Stromal cell of bone marrow (primary cell): Measurements from ENCODE around the gene SH2D2A.

Source experiments
- DNase-seq: peaks from one replicate; pipeline ENCODE4 v3.0.0-alpha.2; 2012; ENCODE audit warnings: low read depth

The SH2D2A gene

DNA sequence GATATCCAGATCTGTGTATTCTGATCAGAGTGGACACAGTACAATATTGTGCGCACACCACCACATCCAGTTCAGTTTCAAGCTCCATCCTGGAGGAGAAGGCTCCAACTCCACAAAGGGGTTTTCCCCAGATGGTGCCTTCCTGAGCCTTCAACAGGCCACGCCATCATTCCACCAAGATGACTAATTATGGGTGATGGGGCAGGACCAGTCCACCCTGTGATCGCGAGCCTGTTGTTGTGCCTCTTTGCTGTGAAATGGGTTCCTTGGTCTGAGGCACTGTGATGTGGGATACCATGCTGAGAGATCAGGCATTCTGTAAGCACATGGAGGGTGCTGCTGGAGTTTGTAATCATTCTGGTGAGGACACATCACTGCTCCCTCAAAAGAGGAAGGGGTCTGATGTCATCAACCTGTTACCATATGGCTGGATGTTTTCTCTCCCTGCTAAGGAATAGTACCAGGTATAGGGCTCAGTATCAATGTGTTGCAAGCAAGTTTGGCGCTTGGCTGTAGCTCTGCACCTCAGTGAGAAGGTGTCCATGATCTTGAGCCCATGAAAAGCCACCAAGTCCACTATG lies 6.7 kb upstream of the SH2D2A start:
- DNase-seq = no peak

DNA sequence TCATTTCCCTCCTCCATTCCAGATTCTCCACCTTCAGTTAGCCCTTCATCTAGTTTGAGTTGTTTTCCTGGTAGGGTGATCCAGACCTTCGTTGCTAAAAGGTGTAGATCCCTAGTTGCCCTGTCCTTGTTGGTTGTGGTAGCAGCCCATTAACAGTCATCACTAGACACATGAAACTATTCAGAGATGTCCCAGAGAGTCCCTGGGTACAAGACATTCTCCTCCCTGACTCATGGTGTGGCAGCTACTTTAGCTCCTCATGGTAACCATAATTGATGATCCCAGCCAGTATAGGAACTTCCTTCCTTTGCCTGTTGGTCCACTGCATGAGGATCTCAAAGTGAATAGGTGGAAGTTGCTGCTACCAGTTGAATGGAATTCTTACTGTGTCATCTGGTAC lies 6.0 kb upstream of the SH2D2A start:
- DNase-seq = no peak

DNA sequence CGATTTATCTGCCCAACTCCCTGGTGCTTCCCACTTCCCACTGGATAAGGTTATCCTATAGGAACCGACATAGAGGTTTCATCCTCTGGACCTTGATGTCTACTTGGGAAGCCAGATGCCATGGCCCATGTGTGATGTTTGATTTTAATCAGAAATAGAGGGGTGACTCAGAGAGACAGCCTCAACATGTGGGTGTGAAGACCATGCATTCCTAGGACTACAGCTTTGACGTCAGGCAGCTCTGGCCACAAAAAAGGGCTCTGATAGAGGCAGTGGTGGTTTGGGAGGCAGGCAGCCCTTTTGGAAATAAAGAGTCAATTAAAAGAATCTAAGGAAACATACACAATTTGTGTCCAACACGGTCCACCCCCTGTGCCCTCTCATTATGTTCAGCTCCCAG lies 5.2 kb upstream of the SH2D2A start:
- peak; percentile 36 for DNase-seq

DNA sequence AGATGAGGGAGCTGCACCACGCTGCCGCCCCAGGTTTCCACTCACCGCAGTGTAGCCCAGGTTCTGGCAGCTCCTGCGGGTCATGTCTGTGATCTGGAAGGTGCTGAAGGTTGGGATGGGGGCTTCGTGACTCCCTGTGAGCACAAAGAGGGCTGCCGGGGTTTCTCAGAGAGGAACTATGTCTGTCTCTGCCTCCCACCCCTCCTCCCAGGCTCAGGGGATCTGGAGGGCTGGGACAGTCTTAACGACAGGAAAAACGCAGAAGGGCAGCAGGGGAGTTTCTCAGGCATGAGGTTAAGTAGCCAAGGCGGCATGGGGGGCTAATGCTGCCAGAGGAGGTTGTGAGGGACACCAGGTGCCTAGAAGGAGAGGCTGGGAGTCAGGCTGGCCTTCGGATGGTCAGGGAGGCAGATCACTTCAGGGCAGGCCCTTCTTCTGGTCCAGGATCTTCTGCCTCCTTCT lies 656 bp downstream of the SH2D2A start:
- no peak for DNase-seq

DNA sequence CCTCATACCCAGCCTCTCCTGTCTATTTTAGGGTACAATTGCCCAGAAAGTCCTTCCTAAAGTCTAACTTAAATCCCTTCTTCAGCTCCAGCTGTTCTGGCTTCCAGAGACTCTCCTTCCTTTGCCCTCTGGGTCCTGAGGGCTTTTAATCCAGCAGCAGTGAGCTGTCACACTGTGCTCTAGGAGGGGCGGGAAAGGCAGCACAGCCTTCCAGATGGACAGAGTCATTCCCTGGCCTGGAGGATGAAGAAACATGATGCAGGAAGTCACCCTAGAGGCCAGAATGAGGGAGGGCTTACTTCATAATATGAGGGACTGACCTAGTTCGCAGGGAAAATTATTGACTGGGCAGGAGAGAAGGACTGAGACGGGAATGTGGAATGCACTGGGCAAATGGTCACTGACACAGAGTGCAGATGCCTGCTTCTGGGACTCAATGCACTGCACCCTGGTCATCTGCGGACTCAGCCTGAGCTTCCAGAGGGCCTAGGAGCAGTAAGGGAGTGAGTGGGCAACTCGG lies 1.3 kb downstream of the SH2D2A start:
- DNase-seq = peak; percentile 91

DNA sequence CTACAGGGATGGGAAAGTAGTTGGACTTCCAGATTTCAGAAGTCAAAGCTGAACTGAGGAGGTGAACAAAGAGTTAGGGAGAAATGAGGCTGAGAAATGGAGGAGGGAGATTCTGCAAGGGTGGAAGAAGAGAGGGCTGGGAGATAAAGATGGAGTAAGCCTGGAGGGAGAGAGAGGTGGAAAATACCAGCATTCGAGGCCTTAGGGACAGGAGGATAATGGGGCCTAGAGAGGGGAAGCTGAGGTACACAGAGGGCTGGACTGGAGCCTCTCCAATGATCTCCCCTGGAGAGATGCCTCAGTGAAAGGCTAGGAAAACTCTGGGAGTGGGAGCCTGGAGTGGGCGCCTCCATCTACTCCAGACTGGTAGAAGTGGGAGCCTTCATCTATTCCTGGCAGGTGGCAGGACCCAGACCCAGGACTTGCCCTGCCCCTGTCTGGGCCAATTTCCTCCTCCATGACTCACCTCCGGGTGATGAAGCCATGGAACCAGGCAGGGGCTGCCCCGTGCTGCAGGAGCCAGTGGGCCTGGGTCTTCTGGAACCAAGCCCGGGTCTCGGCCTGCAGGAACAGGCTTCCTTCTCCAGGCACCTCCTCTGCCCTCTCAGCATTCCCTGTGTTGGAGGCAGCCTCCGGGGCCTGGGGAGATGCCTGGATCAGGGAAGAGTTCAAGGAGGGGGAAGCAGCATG lies 1.9 kb downstream of the SH2D2A start:
- DNase-seq = no peak

DNA sequence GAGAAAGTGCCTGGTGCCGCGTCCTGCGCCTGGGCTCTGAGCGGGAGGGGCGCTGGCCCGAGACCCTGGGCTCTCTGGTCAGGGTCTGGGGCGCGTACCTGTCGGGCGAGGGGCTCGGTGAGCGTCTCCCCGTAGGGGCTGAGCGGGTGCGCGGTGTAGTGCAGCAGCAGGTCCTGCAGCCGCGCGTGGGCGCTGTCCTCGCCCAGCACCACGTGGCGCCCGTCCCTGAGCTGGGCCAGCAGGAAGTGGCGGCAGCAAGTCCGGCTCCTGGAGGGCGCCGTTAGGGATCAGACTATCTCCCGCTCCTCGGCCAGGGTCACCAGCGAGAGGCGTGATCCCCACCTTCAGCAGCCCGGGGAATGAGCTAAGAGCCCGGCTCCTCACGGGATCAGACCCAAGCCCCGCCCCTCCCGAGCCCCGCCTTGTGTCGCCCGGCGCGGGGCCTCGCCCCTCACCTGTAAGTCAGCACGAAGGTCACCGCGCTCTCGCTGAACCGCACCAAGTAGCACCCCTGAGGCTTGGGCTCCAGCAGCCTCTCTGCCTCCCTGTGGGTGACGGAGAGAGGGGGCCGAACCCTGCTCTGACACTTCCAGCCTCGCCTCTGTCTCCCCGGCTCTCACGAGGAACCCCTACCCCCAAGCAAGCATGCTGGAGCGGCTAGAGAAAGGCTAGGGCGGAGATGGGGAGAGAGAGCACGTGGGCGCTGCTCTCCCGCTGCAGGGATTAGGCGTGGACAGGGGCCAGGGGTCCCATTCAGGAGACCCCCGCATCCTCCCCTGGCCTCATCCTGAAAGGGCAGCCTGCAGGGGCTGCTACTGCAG lies 2.7 kb downstream of the SH2D2A start:
- DNase-seq = no peak

DNA sequence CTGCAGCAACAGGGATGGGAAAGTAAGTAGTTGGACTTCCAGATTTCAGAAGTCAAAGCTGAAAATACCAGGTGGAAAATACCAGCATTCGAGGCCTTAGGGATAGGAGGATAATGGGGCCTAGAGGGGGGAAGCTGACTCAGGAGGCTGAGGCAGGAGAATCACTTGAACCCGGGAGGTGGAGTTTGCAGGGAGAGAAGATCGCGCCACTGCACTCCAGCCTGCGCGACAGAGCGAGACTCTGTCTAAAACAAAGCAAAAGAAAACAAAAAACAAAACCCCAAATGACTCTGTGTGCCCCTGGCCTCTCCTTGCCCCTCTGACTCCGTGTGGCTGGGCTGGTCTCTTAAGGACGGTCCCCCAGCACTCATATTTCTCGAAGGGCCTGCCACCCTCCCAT lies 3.4 kb downstream of the SH2D2A start:
- DNase-seq = no peak

DNA sequence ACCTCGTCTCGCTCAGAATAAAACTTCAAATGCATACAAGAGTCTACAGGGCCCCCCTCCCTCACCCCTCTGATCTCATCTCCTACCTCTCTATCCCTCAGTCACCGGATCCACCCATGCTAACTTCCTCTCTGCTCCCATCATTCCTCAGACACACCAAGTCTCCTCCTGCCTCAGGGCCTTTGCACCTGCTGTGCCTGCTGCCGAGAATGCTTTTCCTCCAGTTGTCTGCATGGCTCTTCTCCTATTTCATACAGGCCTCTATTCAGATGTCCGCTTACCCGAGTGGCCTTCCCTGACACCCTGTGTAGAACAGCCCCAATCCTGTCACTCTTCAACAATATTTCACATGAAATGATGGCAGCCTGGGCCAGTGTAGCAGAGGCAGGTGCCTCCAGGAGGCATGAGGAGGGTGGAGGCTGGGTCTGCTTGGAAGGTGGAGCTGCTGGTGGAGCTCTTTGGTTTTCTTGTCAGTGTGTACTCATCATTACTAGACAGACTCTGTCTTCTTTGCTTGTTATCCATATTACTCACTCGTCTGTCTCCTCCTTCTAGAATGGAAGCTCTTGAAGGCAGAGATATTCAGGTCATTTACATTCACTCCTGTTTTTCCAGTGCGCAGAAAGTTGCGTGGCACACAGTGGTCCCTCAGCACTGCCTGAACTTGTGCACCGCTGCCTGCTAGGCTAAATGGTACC lies 4.2 kb downstream of the SH2D2A start:
- no peak for DNase-seq

DNA sequence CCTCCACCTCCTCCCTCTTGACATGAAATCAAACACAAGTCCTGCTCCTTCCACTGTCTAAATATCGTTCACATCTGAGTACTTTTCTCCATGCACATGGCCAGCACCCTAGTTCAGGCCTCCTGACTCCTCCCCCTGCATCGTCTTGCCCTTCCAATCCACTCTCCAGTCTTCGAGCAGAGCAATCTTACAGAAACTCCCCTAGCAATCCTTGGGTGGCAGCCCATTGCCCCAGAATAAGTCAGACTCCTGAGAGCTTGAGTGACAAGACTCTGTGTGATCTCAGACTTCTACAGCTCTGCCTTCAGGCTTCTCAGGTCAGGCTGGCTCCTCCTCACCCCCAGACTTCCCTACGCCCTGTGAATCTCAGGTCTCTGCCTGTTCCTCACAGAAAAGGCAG lies 5.5 kb downstream of the SH2D2A start:
- no peak for DNase-seq

DNA sequence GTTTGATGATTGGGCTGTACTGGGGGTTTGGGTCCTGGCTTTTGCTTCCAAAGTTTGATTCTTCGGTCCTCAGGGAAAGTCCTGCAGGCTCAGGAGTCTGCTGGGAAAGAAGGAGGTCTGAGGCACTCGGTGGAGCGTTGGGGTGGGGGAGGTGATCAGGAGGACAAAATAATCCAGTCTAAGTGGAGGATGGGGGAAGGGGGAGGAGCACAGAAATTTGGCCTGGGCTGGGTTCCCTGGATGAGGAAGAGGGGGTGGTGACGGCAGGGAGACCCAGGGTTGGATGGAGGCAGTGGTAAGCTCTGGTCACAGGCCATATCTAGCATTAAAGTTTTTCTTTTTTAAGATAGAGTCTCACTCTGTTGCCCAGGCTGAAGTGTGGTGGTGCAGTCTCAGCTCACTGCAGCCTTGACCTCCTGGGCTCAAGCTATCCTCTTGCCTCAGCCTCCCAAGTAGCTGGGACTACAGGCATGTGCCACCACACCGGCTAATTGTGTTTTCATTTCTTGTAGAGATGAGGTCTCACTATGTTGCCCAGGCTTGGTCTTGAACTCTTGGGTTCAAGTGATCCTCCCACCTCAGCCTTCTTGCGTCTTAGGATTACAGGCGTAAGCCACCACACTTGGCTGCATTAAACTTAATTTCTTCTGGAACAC lies 6.8 kb downstream of the SH2D2A start:
- no peak for DNase-seq

DNA sequence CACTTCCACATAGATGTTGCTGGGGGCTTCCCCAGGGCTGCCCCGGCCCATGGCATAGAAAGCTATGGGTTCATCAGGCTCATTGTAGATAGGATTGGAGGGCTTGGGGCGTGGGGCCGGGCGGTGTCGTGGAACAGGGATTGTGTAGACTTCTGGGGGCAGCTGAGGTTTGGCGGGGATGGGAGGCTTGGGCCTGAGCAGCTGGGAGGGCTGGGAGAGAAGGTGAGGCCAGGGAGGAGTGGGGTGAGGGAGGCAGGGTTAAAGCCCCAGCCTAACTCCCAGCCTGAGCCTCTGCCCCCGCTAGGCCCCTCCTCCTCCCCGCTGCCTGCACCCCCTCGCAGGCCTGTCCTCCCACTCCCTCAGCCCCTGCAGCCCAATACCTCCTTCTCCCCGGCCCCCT lies 7.4 kb downstream of the SH2D2A start:
- DNase-seq = no peak

DNA sequence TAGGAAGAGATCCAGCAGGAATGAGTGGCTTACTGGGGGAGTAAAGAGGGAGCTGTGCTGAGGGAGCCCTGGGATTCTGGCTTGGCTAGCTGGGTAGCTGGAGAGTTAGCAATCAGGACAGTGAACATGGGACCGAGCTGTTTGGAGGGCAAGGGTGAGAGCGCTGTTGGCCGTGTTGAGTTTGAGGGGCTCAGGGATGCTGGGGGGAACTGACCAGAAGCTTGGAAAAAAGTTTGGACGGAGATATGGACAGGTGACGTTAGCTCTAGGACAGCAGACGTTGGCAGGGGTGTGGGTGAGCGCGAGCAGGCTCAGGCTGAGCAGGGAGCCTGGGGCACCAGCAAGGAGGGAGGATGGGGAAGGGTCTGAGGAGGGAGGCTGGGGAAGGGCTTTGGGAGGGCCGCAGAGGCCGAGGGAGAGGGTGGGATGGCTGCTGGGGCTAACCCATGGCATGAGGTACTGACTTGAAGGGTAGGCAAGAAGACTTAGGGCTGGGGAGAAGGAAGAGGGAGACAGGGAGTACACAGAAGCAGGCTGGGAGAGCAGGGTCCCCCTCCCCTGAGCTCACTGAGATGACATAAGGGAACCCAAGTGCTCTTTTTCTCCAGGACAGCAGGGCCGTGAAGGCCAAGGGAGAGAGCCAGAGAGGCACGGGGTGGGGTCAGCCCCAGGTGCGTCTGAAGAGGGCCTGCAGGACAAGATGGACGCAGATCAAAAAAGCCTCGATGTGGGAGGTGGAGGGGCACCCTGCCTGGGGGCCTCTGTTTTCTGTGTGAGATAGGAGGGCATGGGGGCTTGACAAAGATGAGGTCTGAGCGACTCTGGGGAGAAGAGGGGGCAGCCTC lies 8.2 kb downstream of the SH2D2A start:
- DNase-seq = no peak

DNA sequence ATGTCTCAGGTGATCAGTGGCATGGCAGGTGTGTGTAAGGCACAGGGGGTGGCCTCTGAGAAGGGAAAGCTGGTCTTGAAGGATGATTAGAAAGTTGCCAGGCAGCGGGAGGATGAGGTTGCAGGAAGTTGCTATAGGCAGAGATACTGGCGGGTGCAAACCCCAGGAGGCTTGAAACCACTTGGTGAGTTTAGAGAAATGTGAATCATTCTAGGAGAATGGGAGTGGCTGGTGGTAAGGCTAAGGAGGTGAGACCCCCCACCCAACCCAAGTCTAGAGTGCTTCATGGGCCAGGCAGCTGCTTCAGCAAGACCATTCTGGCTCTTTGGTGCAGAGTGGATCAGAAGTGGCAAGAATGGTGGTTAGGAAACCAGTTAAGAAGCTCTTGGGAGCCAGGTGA lies 9.0 kb downstream of the SH2D2A start:
- DNase-seq = no peak

DNA sequence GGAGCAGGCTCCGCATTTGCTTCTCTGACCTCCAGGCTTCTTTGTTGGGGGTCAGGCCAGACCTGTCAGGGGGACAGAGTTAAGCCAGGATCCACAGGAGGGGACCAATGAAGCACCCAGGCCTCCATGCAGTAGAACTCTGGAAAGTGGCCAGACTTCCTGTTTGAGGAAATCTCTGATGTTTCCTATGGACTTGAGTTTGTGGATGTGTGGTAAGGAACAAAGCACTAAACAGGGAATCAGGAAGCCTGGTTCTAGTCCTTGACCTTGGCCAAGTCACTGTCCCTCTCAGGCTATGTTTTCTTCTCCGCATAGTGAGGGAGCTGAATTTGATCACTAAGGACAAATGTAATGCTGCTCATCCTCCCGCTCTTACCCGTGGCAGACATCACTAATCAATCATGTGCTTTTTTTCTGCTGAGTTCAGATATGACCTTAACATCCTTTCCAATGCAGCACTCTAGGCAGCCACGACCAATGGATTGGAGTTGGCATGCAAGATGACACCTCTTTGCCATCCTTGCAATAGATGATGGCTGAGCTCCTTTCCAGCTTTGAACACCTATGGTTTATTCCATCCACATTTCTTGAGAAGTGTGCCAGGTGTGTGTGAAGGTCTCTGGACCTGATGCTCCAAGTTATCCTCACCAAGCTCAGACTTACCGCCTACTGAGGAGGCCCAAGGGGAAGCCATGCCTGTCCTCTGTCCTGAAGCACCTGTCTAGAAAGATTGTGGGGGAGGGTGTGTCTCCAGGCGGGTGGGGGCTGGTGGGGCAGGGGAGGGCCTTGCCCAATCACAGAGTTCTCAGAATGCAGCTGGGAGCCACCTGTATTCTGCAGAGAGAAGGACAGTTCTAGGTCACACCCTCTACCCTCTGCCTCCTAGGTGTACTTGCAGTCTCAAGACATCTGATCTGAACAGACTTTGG lies 9.9 kb downstream of the SH2D2A start:
- no peak for DNase-seq

DNA sequence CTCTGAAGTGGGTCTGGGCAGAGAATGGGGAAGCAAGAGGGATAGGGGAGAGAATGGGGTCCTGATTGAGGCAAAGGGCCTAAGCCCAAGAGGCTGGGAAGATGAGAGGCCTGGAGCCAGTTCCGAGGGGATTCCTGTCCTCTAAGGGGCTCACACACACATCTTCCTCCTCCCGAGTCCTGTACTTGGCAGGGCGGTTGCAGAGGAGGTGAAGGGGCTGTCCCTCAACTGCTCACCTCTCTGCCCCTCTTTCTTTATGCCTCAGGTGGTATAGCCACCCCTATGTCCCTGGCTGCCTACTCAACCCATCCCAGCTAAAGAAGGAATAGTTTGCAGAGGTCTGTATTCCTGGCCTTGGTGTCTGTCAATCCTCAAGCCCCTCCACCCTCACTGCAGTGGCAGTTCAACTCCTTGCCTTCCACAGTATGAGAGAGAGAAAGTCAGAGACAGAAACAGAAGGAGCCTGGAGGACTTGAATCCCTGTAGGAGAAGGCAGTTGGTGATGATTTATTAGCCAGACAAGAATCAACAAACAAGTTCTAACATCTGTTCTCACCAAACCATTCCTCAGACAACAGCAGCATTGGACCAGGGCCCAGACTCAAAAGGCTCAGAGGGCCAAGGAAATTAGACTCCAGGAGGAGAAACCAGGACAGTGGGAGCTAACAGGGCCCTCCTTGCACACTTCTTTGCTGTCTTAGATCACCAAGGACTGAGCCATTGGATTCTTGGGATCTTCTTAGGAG lies 10.7 kb downstream of the SH2D2A start:
- peak; percentile 69 for DNase-seq

DNA sequence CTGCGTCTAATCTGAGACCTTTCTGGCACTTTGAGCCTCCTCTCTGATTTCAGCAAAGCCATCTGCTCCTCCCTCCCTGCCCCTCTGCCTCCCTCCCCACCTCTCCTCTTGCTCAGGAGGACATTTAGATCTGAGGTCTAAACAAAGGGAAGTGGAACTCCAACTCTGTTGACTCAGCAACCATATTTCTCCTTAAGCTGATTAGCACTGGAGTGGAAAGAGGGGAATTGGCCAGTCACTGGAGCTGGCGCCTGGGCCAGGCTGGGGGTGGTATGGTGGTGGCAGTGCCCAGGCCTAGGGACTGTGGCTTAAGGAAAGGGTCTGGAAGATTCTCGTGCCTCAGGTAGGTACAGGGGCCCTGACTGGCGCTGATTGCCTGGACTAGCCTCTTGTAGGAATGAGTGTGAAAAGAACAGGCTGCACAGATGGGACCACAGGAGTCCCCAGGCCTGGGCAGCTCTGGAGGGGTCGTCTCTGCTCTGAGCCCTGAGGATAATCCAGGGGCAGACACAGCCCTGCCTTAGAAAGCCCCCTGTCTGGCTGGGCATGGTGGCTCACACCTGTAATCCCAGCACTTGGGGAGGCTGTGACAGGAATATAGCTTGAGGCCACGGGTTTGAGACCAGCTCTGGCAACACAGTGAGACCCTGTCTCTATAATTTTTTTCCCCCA lies 11.9 kb downstream of the SH2D2A start:
- no peak for DNase-seq

DNA sequence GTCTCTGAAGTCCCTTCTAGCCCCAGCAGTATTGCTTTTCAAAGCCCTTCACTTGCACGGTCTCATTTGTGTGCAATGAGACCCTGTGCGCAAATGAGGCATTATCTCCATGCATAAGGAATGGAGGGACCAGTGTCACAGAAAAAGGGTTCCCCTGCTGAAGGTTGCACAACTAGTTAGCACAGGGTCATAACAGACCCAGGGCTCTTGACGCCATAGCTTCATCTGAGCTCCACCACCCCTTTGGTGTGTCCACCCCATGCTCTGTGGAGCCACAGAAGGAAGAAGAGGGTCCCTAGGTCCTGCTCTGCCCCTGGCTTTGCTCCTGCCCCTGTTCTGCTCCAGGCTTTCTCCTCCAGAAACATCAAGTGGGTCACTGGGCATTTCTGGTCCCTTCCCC lies 12.6 kb downstream of the SH2D2A start:
- DNase-seq = no peak
